GM12873 (cell line): Measurements from ENCODE around the gene LONP1.

Experiments
- CTCF ChIP-seq: IDR thresholded peaks from 2 replicates; pipeline ENCODE4 v1.5.1; 2012; ENCODE audit warnings: low read depth, mild to moderate bottlenecking, moderate library complexity, low read length, control low read depth; ENCODE audit not compliant: insufficient read depth; ENCODE audit errors: missing control alignments

LONP1 gene

GRCh38 chr19:5749505-5749904 lies 29.6 kb upstream of the LONP1 start:
- no peak for TF ChIP-seq CTCF

- no peak for TF ChIP-seq CTCF
Observed at GRCh38 chr19:5743630-5744029, 23.7 kb upstream of the LONP1 start.

GRCh38 chr19:5742051-5742450 lies 22.1 kb upstream of the LONP1 start:
- TF ChIP-seq CTCF, result no peak

- no peak for TF ChIP-seq CTCF
Observed at GRCh38 chr19:5738423-5738822, 18.5 kb upstream of the LONP1 start.

GRCh38 chr19:5727453-5728050 lies 7.6 kb upstream of the LONP1 start:
- TF ChIP-seq CTCF, result no peak

GRCh38 chr19:5719274-5719960 lies 529 bp downstream of the LONP1 start:
- TF ChIP-seq CTCF, result no peak

GRCh38 chr19:5718579-5719273 lies 1.2 kb downstream of the LONP1 start:
- TF ChIP-seq CTCF, result no peak
